A673 (cell line): Measurements from ENCODE around the gene ADNP.

Experiments used
- EZH2 ChIP-seq: fragments of 200-600 bp; sonication (generic); IDR thresholded peaks from 2 replicates; pipeline ENCODE4 v1.6.1; 2017; ENCODE audit warnings: borderline replicate concordance, low read depth, mild to moderate bottlenecking, mixed read lengths, antibody characterized with exemption, low read length; ENCODE audit not compliant: poor library complexity, severe bottlenecking
- TF ChIP-seq, protein P1 (sequence below): fragments of 300-800, 200-600 bp; sonication (generic); conservative IDR thresholded peaks from 2 replicates; pipeline ENCODE4 v1.5.1; 2017; ENCODE audit warnings: low read depth, mild to moderate bottlenecking, antibody characterized with exemption, low read length, moderate library complexity, mixed read lengths

DNA sequence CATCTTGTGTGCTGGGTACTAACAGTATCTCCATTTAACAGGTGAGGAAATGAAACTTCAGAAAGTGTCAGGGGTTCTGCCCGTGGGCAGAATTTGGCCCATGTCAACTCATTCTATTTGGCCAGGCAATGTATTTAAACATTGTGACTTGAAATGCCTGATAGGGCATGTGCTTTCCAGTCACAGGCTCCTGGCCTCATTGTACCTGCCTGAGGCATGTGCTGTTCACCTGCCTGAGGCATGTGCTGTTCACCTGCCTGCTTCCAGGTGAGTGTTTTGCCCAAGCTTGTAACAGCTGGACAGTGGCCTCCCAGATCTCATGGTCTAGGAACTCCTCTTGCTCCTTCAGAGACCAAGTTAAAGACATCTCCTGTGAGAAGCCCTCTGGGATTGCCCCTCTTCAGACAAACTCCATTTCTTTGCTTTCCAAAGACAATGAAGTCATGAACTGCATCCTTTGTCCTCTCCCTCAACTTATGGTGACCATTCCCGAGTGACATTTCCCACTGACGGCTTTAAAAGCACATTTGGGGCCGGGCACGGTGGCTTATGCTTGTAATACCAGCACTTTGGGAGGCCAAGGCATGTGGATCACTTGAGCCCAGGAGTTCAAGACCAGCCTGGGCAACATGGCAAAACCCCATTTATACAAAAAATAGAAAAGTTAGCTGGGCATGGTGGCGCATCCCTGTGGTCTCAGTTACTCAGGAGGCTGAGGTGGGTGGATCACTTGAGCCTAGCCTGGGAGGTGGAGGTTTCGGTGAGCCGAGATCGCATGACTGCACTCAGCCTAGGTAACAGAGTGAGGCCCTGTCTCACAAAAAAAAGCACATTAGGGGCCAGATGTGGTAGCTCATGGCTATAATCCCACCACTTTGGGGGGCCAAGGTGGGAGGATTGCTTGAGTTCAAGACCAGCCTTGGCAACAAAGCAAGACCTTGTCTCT is 87.6 kb downstream of the ADNP start:
- TF ChIP-seq, protein P1, sequence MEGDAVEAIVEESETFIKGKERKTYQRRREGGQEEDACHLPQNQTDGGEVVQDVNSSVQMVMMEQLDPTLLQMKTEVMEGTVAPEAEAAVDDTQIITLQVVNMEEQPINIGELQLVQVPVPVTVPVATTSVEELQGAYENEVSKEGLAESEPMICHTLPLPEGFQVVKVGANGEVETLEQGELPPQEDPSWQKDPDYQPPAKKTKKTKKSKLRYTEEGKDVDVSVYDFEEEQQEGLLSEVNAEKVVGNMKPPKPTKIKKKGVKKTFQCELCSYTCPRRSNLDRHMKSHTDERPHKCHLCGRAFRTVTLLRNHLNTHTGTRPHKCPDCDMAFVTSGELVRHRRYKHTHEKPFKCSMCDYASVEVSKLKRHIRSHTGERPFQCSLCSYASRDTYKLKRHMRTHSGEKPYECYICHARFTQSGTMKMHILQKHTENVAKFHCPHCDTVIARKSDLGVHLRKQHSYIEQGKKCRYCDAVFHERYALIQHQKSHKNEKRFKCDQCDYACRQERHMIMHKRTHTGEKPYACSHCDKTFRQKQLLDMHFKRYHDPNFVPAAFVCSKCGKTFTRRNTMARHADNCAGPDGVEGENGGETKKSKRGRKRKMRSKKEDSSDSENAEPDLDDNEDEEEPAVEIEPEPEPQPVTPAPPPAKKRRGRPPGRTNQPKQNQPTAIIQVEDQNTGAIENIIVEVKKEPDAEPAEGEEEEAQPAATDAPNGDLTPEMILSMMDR, result no peak
- no peak for TF ChIP-seq EZH2
